Measurements from ENCODE around the gene GRHL1.
A peak's percentile ranks its signal among the peaks of the same experiment; 100 is the strongest.

GRHL1 gene

GRCh38 chr2:9985531-9986328 is 34.2 kb downstream of the GRHL1 start:
- TF ChIP-seq GATA1 (IDR thresholded peaks at IDR 0.05; ENCODE audit: low read depth, low read length) = no peak
- no peak for TF ChIP-seq POLR2A (IDR thresholded peaks at IDR 0.05; ENCODE audit: low read length)
- DNase-seq = no peak

DNA sequence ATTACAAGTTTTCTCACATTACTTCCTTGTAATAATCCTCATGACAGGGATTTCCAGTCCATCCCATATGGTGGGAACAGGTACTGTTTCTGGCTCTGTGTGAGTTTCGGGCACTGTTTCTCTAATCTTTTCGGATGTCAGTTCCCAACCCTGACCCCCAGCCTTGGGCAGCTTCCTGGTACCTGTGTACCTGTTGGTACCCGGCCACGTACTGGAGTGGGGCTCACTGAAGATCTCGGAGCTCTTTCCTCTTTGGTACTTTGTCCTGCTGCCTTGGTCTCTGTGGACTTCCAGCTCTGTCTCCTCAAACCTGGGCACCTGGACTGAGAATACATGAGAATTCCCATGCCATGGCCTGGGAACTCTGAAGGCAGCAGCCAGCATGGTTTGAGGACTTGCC is 36.8 kb downstream of the GRHL1 start:
- no peak for DNase-seq
- TF ChIP-seq POLR2A (IDR thresholded peaks at IDR 0.05; ENCODE audit: low read length) (no peak), GATA1 (IDR thresholded peaks at IDR 0.05; ENCODE audit: low read depth, low read length) (no peak)

DNA sequence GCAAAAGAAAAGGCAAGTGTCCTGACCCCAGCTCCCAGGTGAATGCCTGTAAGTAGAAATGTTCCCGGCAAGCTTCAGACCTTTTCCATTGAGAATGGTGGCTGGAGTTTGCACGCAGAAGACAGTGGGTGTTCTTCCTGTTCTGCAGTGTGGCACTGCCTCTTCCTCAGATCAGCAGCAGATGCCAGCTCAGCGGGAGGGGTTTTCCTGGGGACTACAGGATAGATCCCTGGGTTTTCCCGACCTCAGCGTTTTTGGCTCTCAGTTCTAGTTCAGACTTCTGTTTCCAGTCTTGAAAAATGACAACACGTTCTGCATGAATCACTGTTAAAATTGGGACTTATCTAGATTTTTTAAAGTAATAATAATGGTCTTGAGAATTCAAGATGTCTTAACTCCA is 39.2 kb downstream of the GRHL1 start:
- no peak for TF ChIP-seq GATA1 (IDR thresholded peaks at IDR 0.05; ENCODE audit: low read depth, low read length)
- TF ChIP-seq POLR2A (IDR thresholded peaks at IDR 0.05; ENCODE audit: low read length) = no peak
- no peak for DNase-seq

- TF ChIP-seq GATA1 (IDR thresholded peaks at IDR 0.05; ENCODE audit: low read depth, low read length) (no peak), POLR2A (IDR thresholded peaks at IDR 0.05; ENCODE audit: low read length) (no peak)
- no peak for DNase-seq
These were observed 39.7 kb downstream of the GRHL1 start for GRCh38 chr2:9991221-9991620.

DNA sequence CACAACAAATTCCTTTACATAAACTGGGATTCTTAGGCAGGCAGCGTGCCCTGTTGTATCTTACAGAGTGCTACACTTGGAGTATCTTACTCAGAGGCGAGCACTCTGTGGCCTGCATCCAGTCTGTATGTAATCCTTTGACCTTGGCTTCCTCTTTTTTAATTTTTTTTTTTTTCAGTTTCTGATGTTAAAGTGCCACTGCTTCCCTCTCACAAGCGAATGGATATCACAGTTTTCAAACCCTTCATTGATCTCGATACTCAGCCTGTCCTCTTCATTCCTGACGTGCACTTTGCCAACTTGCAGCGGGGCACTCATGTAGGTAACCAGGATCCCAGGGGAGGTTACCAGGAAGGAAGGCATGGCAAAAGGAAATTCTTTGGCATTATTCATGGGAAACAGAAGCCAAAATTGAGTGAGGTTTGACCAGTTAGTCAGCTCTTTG is 40.4 kb downstream of the GRHL1 start:
- no peak for DNase-seq
- no peak for TF ChIP-seq POLR2A (IDR thresholded peaks at IDR 0.05; ENCODE audit: low read length)
- TF ChIP-seq GATA1 (IDR thresholded peaks at IDR 0.05; ENCODE audit: low read depth, low read length) = no peak

GRCh38 chr2:9992427-9993187 is 41.1 kb downstream of the GRHL1 start:
- no peak for TF ChIP-seq POLR2A (IDR thresholded peaks at IDR 0.05; ENCODE audit: low read length)

DNA sequence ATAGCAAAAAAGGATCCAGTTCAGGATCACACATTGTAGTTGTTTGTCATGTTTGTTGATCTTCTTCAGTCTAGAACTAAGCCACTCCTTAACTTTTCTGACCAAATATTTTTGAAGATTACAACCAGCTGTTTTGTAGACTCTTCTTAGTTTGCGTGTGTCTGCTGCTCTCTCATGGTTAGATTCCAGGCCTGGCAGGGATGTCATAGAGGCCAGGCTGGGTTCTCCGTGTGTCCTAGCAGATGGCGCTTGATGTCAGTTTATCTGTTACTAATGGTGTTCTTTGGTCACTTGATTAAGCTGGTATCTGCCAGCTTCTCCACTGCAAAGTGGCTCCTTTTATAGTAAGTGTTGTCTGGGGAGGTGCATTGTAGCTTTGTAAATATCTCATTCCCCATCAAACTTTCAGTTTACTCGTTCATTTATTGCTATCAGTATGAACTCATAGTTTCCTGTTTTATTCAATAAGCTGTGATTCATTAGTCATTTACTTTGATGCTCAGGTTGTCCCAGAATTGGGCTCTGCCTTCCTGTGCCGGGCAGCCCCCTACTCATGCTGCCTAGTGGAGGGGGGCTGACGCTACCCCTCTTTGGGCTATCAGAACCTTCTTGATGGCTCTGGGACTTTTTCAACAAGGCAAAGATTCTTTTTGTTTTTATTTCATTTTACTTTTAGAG is 42.1 kb downstream of the GRHL1 start:
- peak in 1 of 2 experiments; percentile 34 for DNase-seq
- TF ChIP-seq GATA1 (IDR thresholded peaks at IDR 0.05; ENCODE audit: low read depth, low read length) = no peak
- no peak for TF ChIP-seq POLR2A (IDR thresholded peaks at IDR 0.05; ENCODE audit: low read length)

More at GRCh38 chr2:9992427-9993187, 41.1 kb downstream of the GRHL1 start:
- no peak for DNase-seq

DNA sequence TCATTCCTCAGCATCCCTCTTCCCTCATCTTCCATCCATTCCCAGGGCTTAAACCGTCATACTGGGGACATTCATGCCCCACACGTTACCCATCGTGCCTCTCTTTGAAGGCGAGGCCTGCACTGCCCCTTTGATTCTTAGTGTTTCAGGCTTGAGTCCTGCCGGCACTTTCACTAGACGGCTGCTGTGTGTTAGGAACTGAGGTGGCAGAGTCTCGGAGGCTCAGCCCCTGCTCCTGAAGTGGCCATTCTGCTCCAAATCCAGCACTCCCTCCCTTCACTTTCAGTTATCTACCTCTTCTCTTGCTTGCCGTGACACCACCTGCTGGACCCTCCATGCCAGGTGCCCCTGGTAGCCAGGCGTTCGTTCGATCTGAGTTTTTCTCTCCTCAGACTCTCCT is 43.0 kb downstream of the GRHL1 start:
- TF ChIP-seq GATA1 (IDR thresholded peaks at IDR 0.05; ENCODE audit: low read depth, low read length) (no peak), POLR2A (IDR thresholded peaks at IDR 0.05; ENCODE audit: low read length) (no peak)

DNA sequence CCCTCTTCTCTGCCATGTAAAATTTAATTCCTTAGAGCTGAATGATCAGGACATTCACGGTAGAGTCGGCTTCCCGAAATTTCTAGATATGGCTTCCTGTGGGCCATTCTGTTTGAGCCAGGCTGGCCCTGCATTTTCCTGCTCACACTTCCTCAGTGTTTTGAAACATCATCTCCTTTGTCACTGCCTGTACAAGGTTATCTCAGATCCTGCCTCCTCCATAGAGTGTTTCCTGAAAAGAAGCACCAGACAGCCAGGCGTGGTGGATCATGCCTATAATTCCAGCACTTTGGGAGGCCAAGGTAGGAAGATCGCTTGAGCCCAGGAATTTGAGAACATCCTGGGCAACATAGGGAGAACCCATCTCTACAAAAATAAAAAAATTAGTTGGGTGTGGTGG is 43.6 kb downstream of the GRHL1 start:
- TF ChIP-seq POLR2A (IDR thresholded peaks at IDR 0.05; ENCODE audit: low read length) (no peak), GATA1 (IDR thresholded peaks at IDR 0.05; ENCODE audit: low read depth, low read length) (no peak)
- DNase-seq = no peak

More for the DNA sequence above, 43.0 kb downstream of the GRHL1 start:
- no peak for DNase-seq

GRCh38 chr2:9996321-9996720 is 44.8 kb downstream of the GRHL1 start:
- DNase-seq = no peak
- TF ChIP-seq GATA1 (IDR thresholded peaks at IDR 0.05; ENCODE audit: low read depth, low read length) = no peak
- no peak for TF ChIP-seq POLR2A (IDR thresholded peaks at IDR 0.05; ENCODE audit: low read length)

- TF ChIP-seq GATA1 (IDR thresholded peaks at IDR 0.05; ENCODE audit: low read depth, low read length) (no peak), POLR2A (IDR thresholded peaks at IDR 0.05; ENCODE audit: low read length) (no peak)
These were observed 46.4 kb downstream of the GRHL1 start for GRCh38 chr2:9997936-9998335.

GRCh38 chr2:9998916-9999654 is 47.6 kb downstream of the GRHL1 start:
- DNase-seq = no peak
- TF ChIP-seq POLR2A (IDR thresholded peaks at IDR 0.05; ENCODE audit: low read length) (no peak), GATA1 (IDR thresholded peaks at IDR 0.05; ENCODE audit: low read depth, low read length) (no peak)

More at GRCh38 chr2:9997936-9998335, 46.4 kb downstream of the GRHL1 start:
- DNase-seq = no peak

DNA sequence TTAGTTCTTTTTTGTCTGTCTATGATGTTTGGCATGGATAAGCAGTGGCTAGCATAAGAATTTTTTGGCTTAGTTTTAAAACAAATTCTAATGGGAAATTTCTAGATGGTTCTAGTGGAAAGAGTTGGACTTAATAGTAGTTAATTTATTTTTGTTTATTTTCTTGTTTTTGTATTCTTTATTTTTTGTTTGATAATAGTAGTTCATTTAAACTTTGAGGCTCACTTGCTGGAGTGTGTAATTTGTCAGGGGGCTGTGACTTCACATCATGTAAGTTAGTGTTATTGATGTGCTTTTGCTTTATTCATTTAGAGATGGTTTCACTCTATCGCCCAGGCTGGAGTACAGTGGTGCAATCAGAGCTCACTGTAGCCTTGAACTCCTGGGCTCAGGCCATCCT is 48.2 kb downstream of the GRHL1 start:
- TF ChIP-seq GATA1 (IDR thresholded peaks at IDR 0.05; ENCODE audit: low read depth, low read length) (no peak), POLR2A (IDR thresholded peaks at IDR 0.05; ENCODE audit: low read length) (no peak)
- no peak for DNase-seq
